SK-N-SH (cell line): Measurements from ENCODE around the gene ZNF891. TPM values are rescaled to one million over a fixed set of nuclear protein-coding genes. Genes with fewer than 3 reads are reported as not detected.

ENCODE experiments used
- CTCF ChIA-PET: fragments of 300-600, 350-600 bp; formaldehyde crosslinking; extraction: SDS; loops from one replicate; lab custom pipeline; 2021; lab: Yijun Ruan, JAX
- POLR2A ChIA-PET: fragments of 350-600 bp; sonication (Branson Sonifier 250); formaldehyde crosslinking; extraction: SDS; loops from one replicate; lab custom pipeline; 2020; ENCODE audit warnings: antibody characterized with exemption, inconsistent platforms; lab: Yijun Ruan, JAX
- DNase-seq: peaks from one replicate; pipeline ENCODE4 v3.0.0; 2012
- H2AFZ ChIP-seq: fragments of 200-600 bp; sonication (generic); 2 replicates; pipeline ENCODE4 v1.8.1; 2016; ENCODE audit warnings: antibody characterized with exemption, mild to moderate bottlenecking, low read depth
- H3F3A ChIP-seq: fragments of 200-600 bp; sonication (generic); replicated peaks from 2 replicates; pipeline ENCODE3; 2016; ENCODE audit warnings: antibody characterized with exemption, mild to moderate bottlenecking; ENCODE audit not compliant: insufficient read depth
- H3K27ac ChIP-seq, 2 experiments: fragments of 200-500 bp in 1 of 2; fragments of 200-600 bp in 1 of 2; sonication (Bioruptor generic) in 1 of 2; sonication (generic), shearing (Covaris generic) in 1 of 2; 2 replicates each; pipeline versions ENCODE4 v1.5.1 to v1.6.1; 2014 to 2016; ENCODE audit warnings: low read depth in 2 of 2, inconsistent platforms in 1 of 2, low read length in 1 of 2, mild to moderate bottlenecking in 1 of 2, mixed read lengths in 1 of 2
- H3K27me3 ChIP-seq: fragments of 200-600 bp; sonication (generic), shearing (Covaris generic); 2 replicates; pipeline ENCODE4 v1.6.1; 2016; ENCODE audit warnings: mixed run types; ENCODE audit not compliant: insufficient read depth
- H3K36me3 ChIP-seq, 2 experiments: fragments of 200-500 bp in 1 of 2; fragments of 200-600 bp in 1 of 2; sonication (Bioruptor generic) in 1 of 2; sonication (generic) in 1 of 2; replicated peaks in 1 of 2; 2 replicates each; pipeline versions ENCODE3 to v1.5.1; 2014 to 2016; ENCODE audit warnings: low read length in 1 of 2, mild to moderate bottlenecking in 1 of 2; ENCODE audit not compliant: insufficient read depth in 2 of 2, control insufficient read depth in 1 of 2
- H3K4me1 ChIP-seq, 2 experiments: fragments of 200-500 bp in 1 of 2; fragments of 200-600 bp in 1 of 2; sonication (Bioruptor generic) in 1 of 2; sonication (generic), shearing (Covaris generic) in 1 of 2; 2 replicates each; pipeline versions ENCODE4 v1.5.1 to v1.6.1; 2014 to 2016; ENCODE audit warnings: low read depth in 1 of 2, low read length in 1 of 2, mixed run types in 1 of 2; ENCODE audit not compliant: insufficient read depth in 2 of 2, control insufficient read depth in 1 of 2
- H3K4me2 ChIP-seq: fragments of 200-600 bp; sonication (generic), shearing (Covaris generic); 2 replicates; pipeline ENCODE4 v1.6.1; 2017; ENCODE audit warnings: mixed run types
- H3K4me3 ChIP-seq, 2 experiments: fragments of 200-500 bp in 1 of 2; fragments of 200-600 bp in 1 of 2; sonication (Bioruptor generic) in 1 of 2; sonication (generic), shearing (Covaris generic) in 1 of 2; 2 replicates each; pipeline versions ENCODE4 v1.5.1 to v1.8.1; 2014 to 2016; ENCODE audit warnings: low read depth in 2 of 2, inconsistent platforms in 1 of 2, low read length in 1 of 2, mild to moderate bottlenecking in 1 of 2, mixed read lengths in 1 of 2, moderate library complexity in 1 of 2
- H3K79me2 ChIP-seq: fragments of 200-600 bp; sonication (generic); 2 replicates; pipeline ENCODE4 v1.8.1; 2017; ENCODE audit warnings: mild to moderate bottlenecking; ENCODE audit not compliant: insufficient read depth
- H3K9ac ChIP-seq: fragments of 200-600 bp; sonication (generic); 2 replicates; pipeline ENCODE4 v1.6.1; 2017; ENCODE audit warnings: mixed run types
- H3K9me2 ChIP-seq: fragments of 200-600 bp; sonication (generic); 2 replicates; pipeline ENCODE4 v1.6.1; 2017; ENCODE audit warnings: mixed run types
- H3K9me3 ChIP-seq: fragments of 200-600 bp; sonication (generic); 2 replicates; pipeline ENCODE4 v1.6.1; 2017; ENCODE audit warnings: mixed run types, mild to moderate bottlenecking, moderate library complexity
- H4K20me1 ChIP-seq: fragments of 200-600 bp; sonication (generic); 2 replicates; pipeline ENCODE4 v1.6.1; 2017; ENCODE audit warnings: mild to moderate bottlenecking, mixed run types; ENCODE audit not compliant: insufficient read depth
- CHD2 ChIP-seq: fragments of 150-350 bp; IDR thresholded peaks from 2 replicates; pipeline ENCODE4 v1.6.1; 2018; ENCODE audit warnings: low read length; ENCODE audit not compliant: partially characterized antibody
- ELF1 ChIP-seq: IDR thresholded peaks from 2 replicates; pipeline ENCODE4 v1.4.0; 2012
- GABPA ChIP-seq: IDR thresholded peaks from 2 replicates; pipeline ENCODE4 v1.4.0; 2012; ENCODE audit warnings: low read depth, mild to moderate bottlenecking
- MAX ChIP-seq: IDR thresholded peaks from 2 replicates; pipeline ENCODE4 v1.4.0; 2012; ENCODE audit warnings: low read depth
- NRF1 ChIP-seq: IDR thresholded peaks from 2 replicates; pipeline ENCODE4 v1.6.1; 2012; ENCODE audit warnings: low read depth, mild to moderate bottlenecking, low read length
- POLR2AphosphoS5 ChIP-seq: IDR thresholded peaks from 2 replicates; pipeline ENCODE4 v1.6.1; 2012; ENCODE audit warnings: low read depth, low read length
- RAD21 ChIP-seq: IDR thresholded peaks from 2 replicates; pipeline ENCODE4 v1.6.1; 2012; ENCODE audit warnings: mild to moderate bottlenecking, low read length
- REST ChIP-seq: IDR thresholded peaks from 2 replicates; pipeline ENCODE4 v1.6.1; 2012; ENCODE audit warnings: mild to moderate bottlenecking, low read depth, low read length, moderate library complexity
- SIN3A ChIP-seq: IDR thresholded peaks from 2 replicates; pipeline ENCODE4 v1.6.1; 2012; ENCODE audit warnings: low read depth, mild to moderate bottlenecking, low read length, moderate library complexity, borderline replicate concordance
- TAF1 ChIP-seq: IDR thresholded peaks from 2 replicates; pipeline ENCODE4 v1.6.1; 2012; ENCODE audit warnings: low read depth, mild to moderate bottlenecking, low read length, moderate library complexity, borderline replicate concordance
- TCF12 ChIP-seq: IDR thresholded peaks from 2 replicates; pipeline ENCODE4 v1.4.0; 2012
- USF2 ChIP-seq: fragments of 150-350 bp; IDR thresholded peaks from 2 replicates; pipeline ENCODE4 v1.6.1; 2017; ENCODE audit warnings: antibody characterized with exemption, low read length, low read depth, borderline replicate concordance
- ZBTB33 ChIP-seq: IDR thresholded peaks from 2 replicates; pipeline ENCODE4 v1.4.0; 2012; ENCODE audit warnings: low read depth, borderline replicate concordance
- WGBS: methylation state at CpG from one replicate; pipeline ENCODE4 v1.1.6; 2017; ENCODE audit warnings: low lambda C conversion rate; 5-methylcytosine and 5-hydroxymethylcytosine counted together
- polyA plus RNA-seq, 3 experiments: library from polyadenylated mRNA; depleted of rRNA; stranded (reverse); fragments of >200 nt; gene quantifications; 2 replicates each; pipeline ENCODE4 v1.2.3, GENCODE V29; 2012
- TF ChIP-seq, protein P1 (sequence below): IDR thresholded peaks from 2 replicates; pipeline ENCODE4 v1.4.0; 2012; ENCODE audit warnings: low read depth, borderline replicate concordance
- TF ChIP-seq, protein P2 (sequence below): fragments of 200-600 bp; sonication (generic); IDR thresholded peaks from 2 replicates; pipeline ENCODE4 v1.6.1; 2017; ENCODE audit warnings: antibody characterized with exemption, mild to moderate bottlenecking, moderate library complexity

ZNF891 gene
- polyA plus RNA-seq, 1 of the 3 experiments (the other 2 are of a cell fraction): 0.33 TPM

- peaks cover 35% of the 10 kb centered on the region for H3K9me3 ChIP-seq
- CTCF ChIA-PET: no interaction called here
- peak; percentile 7 for TF ChIP-seq MAX
- peak; percentile 49; the same call in 1 of the 2 replicates for TF ChIP-seq GABPA
- peak; percentile 53; the same call in 1 of the 2 replicates for TF ChIP-seq NRF1
- TF ChIP-seq USF2: no peak
- no peak for TF ChIP-seq SIN3A
- TF ChIP-seq TCF12: 0 out of 2 replicates have a peak, but pooled peaks have one; percentile 4
- peak; percentile 91 for TF ChIP-seq ZBTB33
- peak; percentile 58; the same call in 1 of the 2 replicates for TF ChIP-seq POLR2AphosphoS5
- TF ChIP-seq, protein P1, sequence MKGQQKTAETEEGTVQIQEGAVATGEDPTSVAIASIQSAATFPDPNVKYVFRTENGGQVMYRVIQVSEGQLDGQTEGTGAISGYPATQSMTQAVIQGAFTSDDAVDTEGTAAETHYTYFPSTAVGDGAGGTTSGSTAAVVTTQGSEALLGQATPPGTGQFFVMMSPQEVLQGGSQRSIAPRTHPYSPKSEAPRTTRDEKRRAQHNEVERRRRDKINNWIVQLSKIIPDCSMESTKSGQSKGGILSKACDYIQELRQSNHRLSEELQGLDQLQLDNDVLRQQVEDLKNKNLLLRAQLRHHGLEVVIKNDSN: 0 out of 2 replicates have a peak, but pooled peaks have one; percentile 22
- TF ChIP-seq ELF1: peak; percentile 75; the same call in 1 of the 2 replicates
- no peak for TF ChIP-seq REST
- TF ChIP-seq, protein P2, sequence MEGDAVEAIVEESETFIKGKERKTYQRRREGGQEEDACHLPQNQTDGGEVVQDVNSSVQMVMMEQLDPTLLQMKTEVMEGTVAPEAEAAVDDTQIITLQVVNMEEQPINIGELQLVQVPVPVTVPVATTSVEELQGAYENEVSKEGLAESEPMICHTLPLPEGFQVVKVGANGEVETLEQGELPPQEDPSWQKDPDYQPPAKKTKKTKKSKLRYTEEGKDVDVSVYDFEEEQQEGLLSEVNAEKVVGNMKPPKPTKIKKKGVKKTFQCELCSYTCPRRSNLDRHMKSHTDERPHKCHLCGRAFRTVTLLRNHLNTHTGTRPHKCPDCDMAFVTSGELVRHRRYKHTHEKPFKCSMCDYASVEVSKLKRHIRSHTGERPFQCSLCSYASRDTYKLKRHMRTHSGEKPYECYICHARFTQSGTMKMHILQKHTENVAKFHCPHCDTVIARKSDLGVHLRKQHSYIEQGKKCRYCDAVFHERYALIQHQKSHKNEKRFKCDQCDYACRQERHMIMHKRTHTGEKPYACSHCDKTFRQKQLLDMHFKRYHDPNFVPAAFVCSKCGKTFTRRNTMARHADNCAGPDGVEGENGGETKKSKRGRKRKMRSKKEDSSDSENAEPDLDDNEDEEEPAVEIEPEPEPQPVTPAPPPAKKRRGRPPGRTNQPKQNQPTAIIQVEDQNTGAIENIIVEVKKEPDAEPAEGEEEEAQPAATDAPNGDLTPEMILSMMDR: peak; percentile 9; the same call in 1 of the 2 replicates
- TF ChIP-seq TAF1: peak; percentile 33; the same call in 1 of the 2 replicates
- TF ChIP-seq CHD2: peak; percentile 35
- TF ChIP-seq RAD21: peak; percentile 15; the same call in 1 of the 2 replicates
- TF ChIP-seq, all 33 proteins: peak for 12
- no peaks in the 10 kb centered on the region for H3K27me3 ChIP-seq
- peaks cover 37 to 42% of the 10 kb centered on the region in 2 experiments for H3K36me3 ChIP-seq
- H3K9me2 ChIP-seq: no peaks in the 10 kb centered on the region
- H3K79me2 ChIP-seq: peaks cover 16% of the 10 kb centered on the region; the same call in 1 of the 2 replicates
- no peaks in the 10 kb centered on the region for H4K20me1 ChIP-seq
- peak within 1 kb of the TSS; percentile 76 for H3K4me2 ChIP-seq
- under 1% methylated on average over 39 of the region's 69 CpGs for WGBS
- H3K4me3 ChIP-seq: peak within 1 kb of the TSS; percentile 74 to 92
- POLR2A ChIA-PET: interaction anchor here (0.8 to 2.1 kb wide), 6 partner anchors 22 to 125 kb away, joined by 3 to 18 read pairs (median 4); partner anchors contain the start of genes ZNF10, ZNF26, ZNF268 and ZNF605
- peak within 1 kb of the TSS; percentile 96 to 98 for H3K27ac ChIP-seq
- H3F3A ChIP-seq: peaks cover 10% of the 10 kb centered on the region
- peak; percentile 87 for DNase-seq
- H3K4me1 ChIP-seq: peaks cover 0 to 8% of the 10 kb centered on the region in 2 experiments; a peak in 1 of 4 replicates
- peak within 1 kb of the TSS; percentile 86 for H3K9ac ChIP-seq
- peak within 1 kb of the TSS; percentile 92 for H2AFZ ChIP-seq
Measured at GRCh38 chr12:133080368-133081158, 49.5 kb downstream of the ZNF891 start, which contains the start of gene ZNF140. Gene ZNF140 (plus strand): TSS chr12:133080923. CDS start chr12:133081321, 398 bp downstream.
